Thyroid gland (tissue), 4 donors: Measurements from ENCODE around the gene MX2.

Source experiments
- CTCF ChIP-seq, 6 experiments: fragments of 200-600 bp in 3 of 6; fragments of 450-650 bp in 3 of 6; sonication (generic) in 3 of 6; IDR thresholded peaks; one replicate each; pipeline ENCODE4 v1.5.1; 2016 to 2019; ENCODE audit warnings: antibody characterized with exemption in 6 of 6, mild to moderate bottlenecking in 2 of 6, inconsistent platforms in 1 of 6, moderate library complexity in 1 of 6
- POLR2A ChIP-seq, 2 donors: fragments of 450-650 bp; IDR thresholded peaks; one replicate each; pipeline ENCODE4 v1.6.1; 2017; ENCODE audit warnings: antibody characterized with exemption in 2 of 2, mild to moderate bottlenecking in 2 of 2, moderate library complexity in 1 of 2

- TF ChIP-seq CTCF (IDR thresholded peaks at IDR 0.05) (no peak), POLR2A (IDR thresholded peaks at IDR 0.05) (no peak)
Measured at GRCh38 chr21:41367301-41367944, 5.6 kb downstream of the MX2 start.
